Measurements from ENCODE around the gene CRTC2.
A peak's percentile ranks its signal among the peaks of the same experiment; 100 is the strongest.

CRTC2 gene

DNA sequence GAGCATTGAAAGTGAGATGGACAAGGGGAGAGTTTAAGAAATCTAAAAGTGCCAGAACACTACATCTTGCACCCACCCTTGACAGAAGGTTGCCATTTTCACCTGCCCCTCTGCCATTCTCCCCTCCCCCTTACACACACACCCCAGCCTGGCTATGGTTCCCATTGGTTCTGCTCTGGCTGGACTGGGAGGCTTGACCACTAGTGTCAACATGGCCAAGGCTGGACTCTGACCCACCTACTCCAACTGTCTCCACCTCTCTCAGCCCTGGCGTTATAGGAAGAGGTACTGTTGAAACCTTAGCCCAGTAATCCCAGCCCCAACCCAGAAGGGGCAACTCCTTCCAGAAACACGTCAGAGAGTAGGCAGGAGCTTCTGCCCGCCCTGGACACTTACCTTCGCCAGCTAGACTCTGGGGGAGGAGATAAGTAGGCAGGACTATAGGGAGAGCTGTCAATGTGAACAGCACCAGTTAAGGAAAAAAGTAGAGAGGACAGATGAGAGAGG lies 4.5 kb downstream of the CRTC2 start:
- no peak overlapping the region for H3K4me2 ChIP-seq (ENCODE audit: insufficient read depth, low read length)

GRCh38 chr1:153951801-153952200 lies 6.6 kb downstream of the CRTC2 start:
- Histone ChIP-seq H3K4me1 (ENCODE audit: insufficient read depth, low read length) (peaks cover 19% of the 10 kb centered on the region), H4K20me1 (ENCODE audit: insufficient read depth, low read length) (peaks cover 42% of the 10 kb centered on the region), H3K79me2 (ENCODE audit: insufficient read depth, low read length) (peaks cover 45% of the 10 kb centered on the region), H3K9me3 (ENCODE audit: insufficient read depth, low read length, severe bottlenecking) (no peaks in the 10 kb centered on the region), H3K4me3 (ENCODE audit: low read depth in 1 of 2, low read length in 2 of 2) (no peak overlapping the region), H3K36me3 (ENCODE audit: insufficient read depth, low read length) (peaks cover 77% of the 10 kb centered on the region), H3K27me3 (ENCODE audit: insufficient read depth, low read length, poor library complexity) (no peaks in the 10 kb centered on the region), H3K27ac (ENCODE audit: low read length) (no peak overlapping the region), H3K4me2 (ENCODE audit: insufficient read depth, low read length) (no peak overlapping the region), H3K9ac (ENCODE audit: low read depth, low read length) (no peak overlapping the region), H2AFZ (ENCODE audit: low read depth, low read length) (no peak overlapping the region)
- ATAC-seq (ENCODE audit: insufficient read depth, low read depth), result no peak
- DNase-seq, result no peak
- TF ChIP-seq CTCF (IDR thresholded peaks at IDR 0.05; ENCODE audit: borderline replicate concordance, extremely low read depth, low read length, poor library complexity, severe bottlenecking), result no peak

More for the DNA sequence above, 4.5 kb downstream of the CRTC2 start:
- Histone ChIP-seq H3K27ac (ENCODE audit: low read length) (0 out of 2 replicates have a peak overlapping the region, but pooled peaks have one; percentile 19), H2AFZ (ENCODE audit: low read depth, low read length) (no peak overlapping the region), H3K27me3 (ENCODE audit: insufficient read depth, low read length, poor library complexity) (no peaks in the 10 kb centered on the region), H3K79me2 (ENCODE audit: insufficient read depth, low read length) (peaks cover 62% of the 10 kb centered on the region), H3K9me3 (ENCODE audit: insufficient read depth, low read length, severe bottlenecking) (no peaks in the 10 kb centered on the region), H3K4me3 (ENCODE audit: low read depth in 1 of 2, low read length in 2 of 2) (no peak overlapping the region), H3K4me1 (ENCODE audit: insufficient read depth, low read length) (peaks cover 29% of the 10 kb centered on the region), H3K36me3 (ENCODE audit: insufficient read depth, low read length) (peaks cover 63% of the 10 kb centered on the region), H4K20me1 (ENCODE audit: insufficient read depth, low read length) (peaks cover 57% of the 10 kb centered on the region), H3K9ac (ENCODE audit: low read depth, low read length) (no peak overlapping the region; the same call in 1 of the 2 replicates)
- DNase-seq, result no peak
- ATAC-seq (ENCODE audit: insufficient read depth, low read depth), result no peak
- no peak for TF ChIP-seq CTCF (IDR thresholded peaks at IDR 0.05; ENCODE audit: borderline replicate concordance, extremely low read depth, low read length, poor library complexity, severe bottlenecking)
- TF ChIP-seq EZH2 (IDR thresholded peaks at IDR 0.05; ENCODE audit: borderline replicate concordance, low read depth, low read length, severe bottlenecking), result no peak

GRCh38 chr1:153951183-153951582 lies 7.2 kb downstream of the CRTC2 start:
- H3K4me1 ChIP-seq (ENCODE audit: insufficient read depth, low read length), result peaks cover 16% of the 10 kb centered on the region
- H3K79me2 ChIP-seq (ENCODE audit: insufficient read depth, low read length), result peaks cover 41% of the 10 kb centered on the region
- H3K36me3 ChIP-seq (ENCODE audit: insufficient read depth, low read length), result peaks cover 77% of the 10 kb centered on the region
- ATAC-seq (ENCODE audit: insufficient read depth, low read depth), result no peak
- H4K20me1 ChIP-seq (ENCODE audit: insufficient read depth, low read length), result peaks cover 36% of the 10 kb centered on the region
- no peak for TF ChIP-seq CTCF (IDR thresholded peaks at IDR 0.05; ENCODE audit: borderline replicate concordance, extremely low read depth, low read length, poor library complexity, severe bottlenecking)
- no peak for TF ChIP-seq EZH2 (IDR thresholded peaks at IDR 0.05; ENCODE audit: borderline replicate concordance, low read depth, low read length, severe bottlenecking)
- H3K4me3 ChIP-seq (ENCODE audit: low read depth in 1 of 2, low read length in 2 of 2), result no peak overlapping the region
- no peak overlapping the region for H2AFZ ChIP-seq (ENCODE audit: low read depth, low read length)
- H3K9ac ChIP-seq (ENCODE audit: low read depth, low read length), result no peak overlapping the region
- H3K27ac ChIP-seq (ENCODE audit: low read length), result no peak overlapping the region
- H3K27me3 ChIP-seq (ENCODE audit: insufficient read depth, low read length, poor library complexity), result no peaks in the 10 kb centered on the region
- DNase-seq, result no peak
- no peaks in the 10 kb centered on the region for H3K9me3 ChIP-seq (ENCODE audit: insufficient read depth, low read length, severe bottlenecking)
- no peak overlapping the region for H3K4me2 ChIP-seq (ENCODE audit: insufficient read depth, low read length)
